Activated T-cell treated with anti-CD3 and anti-CD28 coated beads, Interleukin-2, amount 50 U/mL, for 24 hours (primary cell): Measurements from ENCODE around the gene C1orf226.
"Not testable (repeated sequence)": the region's sequence is repeated elsewhere in the genome, so short reads cannot be mapped to it uniquely, and the experiment has no call there.

ENCODE experiments used
- DNase-seq: peaks from one replicate; pipeline ENCODE4 v3.0.0-alpha.2; 2020
- H3K27ac Mint-ChIP-seq: 2 replicates; pipeline ENCODE4 v1.8.0; 2020; ENCODE audit warnings: mild to moderate bottlenecking, mixed read lengths
- H3K27me3 Mint-ChIP-seq: 2 replicates; pipeline ENCODE4 v1.8.0; 2020; ENCODE audit warnings: mixed read lengths
- H3K36me3 Mint-ChIP-seq: 2 replicates; pipeline ENCODE4 v1.8.0; 2020; ENCODE audit warnings: low read depth, mixed read lengths
- H3K4me1 Mint-ChIP-seq: 2 replicates; pipeline ENCODE4 v1.8.0; 2020; ENCODE audit warnings: low read depth, mixed read lengths
- H3K4me3 Mint-ChIP-seq: 2 replicates; pipeline ENCODE4 v1.8.0; 2020; ENCODE audit warnings: mild to moderate bottlenecking, moderate library complexity, mixed read lengths
- H3K9me3 Mint-ChIP-seq: 2 replicates; pipeline ENCODE4 v1.8.0; 2020; ENCODE audit warnings: mixed read lengths

Gene C1orf226

GRCh38 chr1:162398999-162399580 lies 17.6 kb downstream of the C1orf226 start:
- DNase-seq, result no peak
- Mint-ChIP-seq H3K4me1 (no peaks in the 10 kb centered on the region), H3K4me3 (no peak overlapping the region), H3K36me3 (no peaks in the 10 kb centered on the region), H3K27ac (no peak overlapping the region), H3K9me3 (no peaks in the 10 kb centered on the region), H3K27me3 (peaks cover 33% of the 10 kb centered on the region)

DNA sequence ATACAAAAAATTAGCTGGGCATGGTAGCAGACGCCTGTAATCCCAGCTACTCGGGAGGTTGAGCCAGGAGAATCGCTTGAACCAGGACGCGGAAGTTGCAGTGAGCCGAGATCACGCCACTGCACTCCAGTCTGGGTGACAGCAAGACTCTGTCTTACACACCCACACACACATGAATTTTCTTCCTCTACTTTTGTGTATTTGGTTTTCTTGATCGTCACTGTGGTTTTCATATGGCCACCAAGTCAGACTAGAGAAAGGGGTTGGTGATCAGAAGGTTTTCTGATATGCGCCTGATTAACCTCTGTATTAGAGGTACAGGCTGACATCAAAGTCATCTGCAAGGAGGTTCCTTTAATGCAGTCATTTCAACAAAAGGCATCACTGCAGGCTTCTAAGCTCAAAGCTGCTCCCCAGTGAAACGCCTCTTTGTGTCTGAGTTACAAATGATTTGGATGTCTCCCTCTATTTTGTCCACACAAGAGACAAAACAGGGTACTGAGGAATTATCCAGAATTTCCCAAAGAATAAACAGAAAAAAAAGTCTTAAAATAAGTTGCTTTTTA lies 19.3 kb downstream of the C1orf226 start:
- Mint-ChIP-seq H3K4me1 (no peaks in the 10 kb centered on the region), H3K27ac (no peak overlapping the region), H3K4me3 (no peak overlapping the region), H3K27me3 (peaks cover 33% of the 10 kb centered on the region), H3K36me3 (no peaks in the 10 kb centered on the region), H3K9me3 (no peaks in the 10 kb centered on the region)
- DNase-seq, result no peak

DNA sequence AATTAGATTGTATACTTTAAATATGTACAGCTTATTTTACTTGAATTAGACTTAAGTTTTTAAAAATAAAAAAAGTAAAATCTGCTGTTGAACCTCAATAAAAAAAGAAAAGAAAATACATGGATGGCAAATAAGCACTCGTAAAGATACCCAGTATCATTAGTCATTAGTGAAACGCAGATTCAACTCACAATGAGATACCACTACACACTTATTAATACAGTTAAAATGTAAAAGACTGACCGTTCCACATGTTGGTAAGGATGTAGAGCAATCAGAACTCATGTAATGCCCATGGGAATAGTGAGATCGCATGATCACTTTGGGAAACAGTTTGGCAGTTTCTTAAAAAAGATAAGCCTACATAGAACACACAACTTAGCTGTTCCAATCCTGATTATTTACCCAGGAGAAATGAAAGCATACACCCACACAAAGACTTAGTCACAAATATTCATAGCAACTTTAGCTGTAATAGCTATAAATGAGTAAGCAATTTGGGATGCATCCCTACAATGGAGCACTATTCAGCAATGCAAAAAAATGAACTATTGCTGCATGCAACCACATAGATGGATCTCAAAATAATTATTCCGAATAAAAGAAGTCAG lies 23.1 kb downstream of the C1orf226 start:
- no peaks in the 10 kb centered on the region for H3K4me1 Mint-ChIP-seq
- peaks cover 24% of the 10 kb centered on the region for H3K27me3 Mint-ChIP-seq
- H3K36me3 Mint-ChIP-seq, result no peaks in the 10 kb centered on the region
- no peak overlapping the region for H3K27ac Mint-ChIP-seq
- H3K9me3 Mint-ChIP-seq, result no peaks in the 10 kb centered on the region
- no peak overlapping the region for H3K4me3 Mint-ChIP-seq
- DNase-seq, result no peak

- no peak for DNase-seq
- H3K27ac Mint-ChIP-seq, result no peak overlapping the region
- no peaks in the 10 kb centered on the region for H3K36me3 Mint-ChIP-seq
- no peaks in the 10 kb centered on the region for H3K9me3 Mint-ChIP-seq
- no peaks in the 10 kb centered on the region for H3K4me1 Mint-ChIP-seq
- H3K27me3 Mint-ChIP-seq, result peaks cover 23% of the 10 kb centered on the region
- no peak overlapping the region for H3K4me3 Mint-ChIP-seq
Measured at GRCh38 chr1:162405800-162406199, 24.3 kb downstream of the C1orf226 start.

- H3K36me3 Mint-ChIP-seq, result no peaks in the 10 kb centered on the region
- H3K27ac Mint-ChIP-seq, result no peak overlapping the region
- H3K4me1 Mint-ChIP-seq, result no peaks in the 10 kb centered on the region
- H3K4me3 Mint-ChIP-seq, result no peak overlapping the region
- H3K27me3 Mint-ChIP-seq, result peaks cover 24% of the 10 kb centered on the region
- DNase-seq, result no peak
- H3K9me3 Mint-ChIP-seq, result no peaks in the 10 kb centered on the region
Measured at GRCh38 chr1:162406811-162407210, 25.3 kb downstream of the C1orf226 start.

GRCh38 chr1:162407539-162407938 lies 26.0 kb downstream of the C1orf226 start:
- DNase-seq, result no peak
- Mint-ChIP-seq H3K9me3 (no peaks in the 10 kb centered on the region), H3K36me3 (no peaks in the 10 kb centered on the region), H3K27me3 (peaks cover 21% of the 10 kb centered on the region), H3K4me3 (no peak overlapping the region), H3K27ac (no peak overlapping the region), H3K4me1 (no peaks in the 10 kb centered on the region)

DNA sequence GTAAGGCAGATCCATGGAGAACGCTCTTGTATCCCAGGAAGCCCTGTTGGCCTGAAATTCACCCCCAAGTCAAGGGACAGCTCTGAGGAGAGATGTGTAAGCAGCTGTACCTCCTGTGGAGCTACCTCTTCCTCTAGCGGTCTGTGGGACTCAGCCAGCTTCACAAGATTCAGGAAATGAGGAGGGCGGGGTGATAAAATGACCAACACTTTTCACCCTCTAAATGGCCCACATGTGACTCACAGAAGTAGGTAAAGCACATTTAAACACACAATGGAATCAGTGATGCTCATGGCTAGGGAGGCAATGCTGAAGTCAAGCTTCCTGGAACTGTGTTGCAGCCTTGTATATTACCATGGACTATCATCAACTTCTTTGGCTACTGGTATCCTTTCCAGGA lies 30.5 kb downstream of the C1orf226 start, which contains the start of gene SH2D1B:
TSS of gene SH2D1B (minus strand) at position 135 of the 400 bp plus-strand sequence. CDS start at position 15, 120 bp downstream.
- Mint-ChIP-seq H3K4me3 (no peak within 1 kb of the TSS), H3K36me3 (no peaks in the 10 kb centered on the region), H3K9me3 (no peaks in the 10 kb centered on the region), H3K27ac (no peak within 1 kb of the TSS), H3K4me1 (no peaks in the 10 kb centered on the region), H3K27me3 (peaks cover 20% of the 10 kb centered on the region)
- no peak for DNase-seq

DNA sequence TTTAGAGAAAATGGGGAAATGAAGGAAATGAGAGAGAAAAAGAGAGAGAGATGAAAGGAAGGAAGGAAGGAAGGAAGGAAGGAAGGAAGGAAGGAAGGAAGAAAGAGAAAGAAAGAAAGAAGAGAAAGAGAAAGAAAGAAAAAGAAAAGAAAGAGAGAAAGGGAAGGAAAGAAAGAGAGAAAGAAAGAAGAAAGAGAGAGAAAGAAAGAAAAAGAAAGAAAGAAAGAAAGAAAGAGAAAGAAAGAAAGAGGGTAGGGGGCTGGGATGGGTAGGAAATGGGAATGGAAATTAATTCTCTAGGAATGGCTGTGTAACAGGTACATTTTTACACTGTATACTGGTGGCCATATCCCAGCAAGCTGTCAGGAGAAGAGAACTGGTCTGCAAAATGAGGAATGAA lies 34.7 kb downstream of the C1orf226 start:
- H3K4me3 Mint-ChIP-seq, result no peak overlapping the region
- H3K27me3 Mint-ChIP-seq, result peaks cover 41% of the 10 kb centered on the region
- H3K36me3 Mint-ChIP-seq, result no peaks in the 10 kb centered on the region
- H3K27ac Mint-ChIP-seq, result no peak overlapping the region
- no peak for DNase-seq
- no peaks in the 10 kb centered on the region for H3K9me3 Mint-ChIP-seq
- no peaks in the 10 kb centered on the region for H3K4me1 Mint-ChIP-seq

GRCh38 chr1:162416909-162417308 lies 35.4 kb downstream of the C1orf226 start:
- H3K27ac Mint-ChIP-seq, result no peak overlapping the region
- H3K4me3 Mint-ChIP-seq, result no peak overlapping the region
- peaks cover 41% of the 10 kb centered on the region for H3K27me3 Mint-ChIP-seq
- H3K36me3 Mint-ChIP-seq, result no peaks in the 10 kb centered on the region
- DNase-seq, result no peak
- no peaks in the 10 kb centered on the region for H3K4me1 Mint-ChIP-seq
- H3K9me3 Mint-ChIP-seq, result no peaks in the 10 kb centered on the region

DNA sequence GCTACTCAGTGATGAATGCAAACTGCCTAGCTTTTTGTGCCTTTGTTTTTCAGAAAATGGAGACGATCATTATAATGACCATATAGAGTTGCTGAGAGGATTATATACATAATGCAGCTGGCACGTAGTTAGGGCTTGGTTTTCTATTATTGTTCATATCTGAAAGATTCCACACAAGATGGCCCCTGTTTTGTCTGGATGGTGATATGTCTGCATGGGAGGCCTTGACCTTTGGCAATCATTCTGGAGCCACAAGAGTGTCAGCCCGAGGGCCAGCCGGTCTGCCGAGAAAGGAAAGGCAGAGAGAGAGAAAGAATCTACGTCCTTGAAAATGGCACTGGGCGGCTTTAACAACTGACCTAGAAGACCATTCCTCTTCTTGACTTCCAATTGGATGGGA lies 36.1 kb downstream of the C1orf226 start:
- Mint-ChIP-seq H3K9me3 (no peaks in the 10 kb centered on the region), H3K4me3 (no peak overlapping the region), H3K27ac (no peak overlapping the region), H3K27me3 (peaks cover 44% of the 10 kb centered on the region), H3K4me1 (no peaks in the 10 kb centered on the region), H3K36me3 (no peaks in the 10 kb centered on the region)
- DNase-seq, result no peak

- H3K4me1 Mint-ChIP-seq, DNase-seq, H3K4me3 Mint-ChIP-seq, H3K9me3 Mint-ChIP-seq, H3K27ac Mint-ChIP-seq, H3K36me3 Mint-ChIP-seq: not testable (repeated sequence)
- H3K27me3 Mint-ChIP-seq, result peaks cover 47% of the 10 kb centered on the region
Measured at GRCh38 chr1:162418584-162418983, 37.1 kb downstream of the C1orf226 start.

GRCh38 chr1:162419450-162419931 lies 38.0 kb downstream of the C1orf226 start:
- H3K4me3 Mint-ChIP-seq, H3K9me3 Mint-ChIP-seq, H3K36me3 Mint-ChIP-seq, H3K4me1 Mint-ChIP-seq, H3K27ac Mint-ChIP-seq, DNase-seq: not testable (repeated sequence)
- peaks cover 51% of the 10 kb centered on the region for H3K27me3 Mint-ChIP-seq

DNA sequence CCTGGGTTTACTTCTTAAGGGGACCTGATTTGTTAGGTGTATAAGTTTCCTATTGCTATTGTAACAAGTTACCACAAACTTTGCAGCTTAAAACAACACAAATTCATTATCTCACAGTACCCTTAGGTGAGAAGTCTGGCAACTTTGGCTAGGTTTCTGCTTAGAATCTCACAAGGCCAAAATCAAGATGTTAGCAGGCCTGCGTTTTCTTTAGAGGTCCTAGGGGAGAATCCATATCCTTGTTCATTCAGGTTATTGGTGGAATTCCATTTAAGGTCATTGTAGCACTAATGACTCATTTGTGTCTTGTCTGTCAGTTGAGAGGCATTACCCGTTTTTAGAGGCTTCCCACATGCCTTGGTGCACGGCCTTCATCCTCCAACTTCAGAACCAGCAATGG lies 38.6 kb downstream of the C1orf226 start:
- no peak for DNase-seq
- Mint-ChIP-seq H3K27ac (no peak overlapping the region), H3K9me3 (no peaks in the 10 kb centered on the region), H3K4me1 (no peaks in the 10 kb centered on the region), H3K27me3 (peaks cover 50% of the 10 kb centered on the region), H3K4me3 (no peak overlapping the region), H3K36me3 (no peaks in the 10 kb centered on the region)

- H3K4me3 Mint-ChIP-seq, result no peak overlapping the region
- H3K27ac Mint-ChIP-seq, result no peak overlapping the region
Measured at GRCh38 chr1:162421258-162422164, 40.0 kb downstream of the C1orf226 start.

More at GRCh38 chr1:162421258-162422164, 40.0 kb downstream of the C1orf226 start:
- no peak for DNase-seq
- Mint-ChIP-seq H3K27me3 (peaks cover 52% of the 10 kb centered on the region), H3K4me1 (no peaks in the 10 kb centered on the region), H3K36me3 (no peaks in the 10 kb centered on the region), H3K9me3 (no peaks in the 10 kb centered on the region)
